NT2/D1 (cell line): ENCODE results near the gene RNFT2.

Experiments
- DNase-seq: peaks from one replicate; pipeline ENCODE4 v3.0.0-alpha.2; 2011; ENCODE audit warnings: low read depth, low spot score
- H3K27me3 ChIP-seq: 2 replicates; pipeline ENCODE4 v1.6.0; 2011; ENCODE audit warnings: mild to moderate bottlenecking; ENCODE audit not compliant: insufficient read length, insufficient read depth
- H3K36me3 ChIP-seq: 2 replicates; pipeline ENCODE4 v1.6.1; 2011; ENCODE audit warnings: mild to moderate bottlenecking, low read length, mixed read lengths; ENCODE audit not compliant: insufficient read depth, insufficient read length
- H3K4me1 ChIP-seq: 2 replicates; pipeline ENCODE4 v1.5.1; 2011; ENCODE audit not compliant: insufficient read depth, insufficient read length
- H3K4me3 ChIP-seq: 2 replicates; pipeline ENCODE4 v1.5.1; 2011; ENCODE audit warnings: low read depth; ENCODE audit not compliant: insufficient read length
- H3K9ac ChIP-seq: 2 replicates; pipeline ENCODE4 v1.6.0; 2011; ENCODE audit warnings: low read depth; ENCODE audit not compliant: insufficient read length
- H3K9me3 ChIP-seq: 2 replicates; pipeline ENCODE4 v1.5.1; 2011; ENCODE audit warnings: mild to moderate bottlenecking, low read length; ENCODE audit not compliant: insufficient read depth
- SUZ12 ChIP-seq: IDR thresholded peaks from 2 replicates; pipeline ENCODE4 v1.6.1; 2011; ENCODE audit not compliant: insufficient read length, insufficient read depth; ENCODE audit errors: extremely low read depth
- YY1 ChIP-seq: IDR thresholded peaks from 2 replicates; pipeline ENCODE4 v1.6.1; 2011; ENCODE audit not compliant: insufficient read length, insufficient read depth
- ZNF274 ChIP-seq: IDR thresholded peaks from 2 replicates; pipeline ENCODE4 v1.6.1; 2011; ENCODE audit warnings: mild to moderate bottlenecking, low read depth, low read length

RNFT2 gene

DNA sequence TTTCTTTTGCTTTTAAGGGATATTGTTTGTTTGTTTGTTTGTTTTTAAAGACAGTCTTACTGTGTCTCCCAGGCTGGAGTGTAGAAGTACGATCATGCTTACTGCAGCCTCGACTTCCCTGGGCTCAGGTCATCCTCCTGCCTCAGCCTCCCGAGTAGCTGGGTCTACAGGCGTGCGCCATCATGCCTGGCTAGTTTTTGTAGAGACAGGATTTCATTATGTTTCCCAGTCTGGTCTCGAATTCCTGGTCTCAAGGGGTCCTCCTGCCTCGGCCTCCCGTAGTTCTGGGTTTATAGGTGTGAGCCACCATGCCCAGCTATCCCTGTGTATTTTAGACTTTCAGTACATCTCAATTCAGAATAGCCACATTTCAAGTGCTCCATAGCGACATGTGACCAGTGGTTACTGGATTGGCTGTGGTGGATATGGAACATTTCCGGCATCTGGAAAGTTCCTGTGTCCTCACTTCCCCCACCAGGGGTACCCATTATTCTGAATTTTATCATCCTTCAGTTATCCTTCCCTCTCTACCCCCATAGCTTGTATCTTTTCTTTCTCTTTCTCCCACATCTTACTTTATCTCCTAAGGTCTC lies 82.0 kb downstream of the RNFT2 start:
- TF ChIP-seq SUZ12 (no peak), ZNF274 (no peak)
- Histone ChIP-seq H3K4me3 (no peak overlapping the region), H3K27me3 (no peaks in the 10 kb centered on the region), H3K9ac (no peak overlapping the region), H3K4me1 (peaks cover 15% of the 10 kb centered on the region), H3K36me3 (no peaks in the 10 kb centered on the region), H3K9me3 (no peaks in the 10 kb centered on the region)
- no peak for DNase-seq

DNA sequence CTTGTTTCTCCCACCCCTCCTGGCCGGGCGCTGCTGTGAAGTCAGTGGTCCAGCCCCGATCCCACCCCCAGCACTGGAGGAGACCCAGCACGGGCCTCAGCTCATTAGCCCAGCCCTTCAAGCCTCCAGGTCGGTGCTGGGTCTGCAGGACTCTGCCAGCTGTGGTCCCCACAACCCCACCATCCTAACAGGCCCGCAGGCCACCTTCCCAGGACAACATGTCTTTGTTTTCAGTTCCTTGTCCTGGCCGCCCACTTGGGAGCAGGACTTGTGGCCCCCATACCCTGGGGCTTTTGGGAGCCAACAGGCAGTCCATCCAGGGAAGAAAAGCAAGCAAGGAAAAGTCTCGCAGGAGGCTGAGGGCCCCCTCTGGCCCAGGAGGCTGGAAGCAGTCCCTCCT lies 83.2 kb downstream of the RNFT2 start:
- H3K9ac ChIP-seq = peak overlapping the region; percentile 37
- peaks cover 15% of the 10 kb centered on the region for H3K4me1 ChIP-seq
- H3K36me3 ChIP-seq = no peaks in the 10 kb centered on the region
- TF ChIP-seq YY1 = no peak
- TF ChIP-seq ZNF274 = no peak
- TF ChIP-seq SUZ12 = no peak
- no peak overlapping the region for H3K4me3 ChIP-seq
- H3K9me3 ChIP-seq = no peaks in the 10 kb centered on the region
- no peak for DNase-seq
- H3K27me3 ChIP-seq = no peaks in the 10 kb centered on the region

DNA sequence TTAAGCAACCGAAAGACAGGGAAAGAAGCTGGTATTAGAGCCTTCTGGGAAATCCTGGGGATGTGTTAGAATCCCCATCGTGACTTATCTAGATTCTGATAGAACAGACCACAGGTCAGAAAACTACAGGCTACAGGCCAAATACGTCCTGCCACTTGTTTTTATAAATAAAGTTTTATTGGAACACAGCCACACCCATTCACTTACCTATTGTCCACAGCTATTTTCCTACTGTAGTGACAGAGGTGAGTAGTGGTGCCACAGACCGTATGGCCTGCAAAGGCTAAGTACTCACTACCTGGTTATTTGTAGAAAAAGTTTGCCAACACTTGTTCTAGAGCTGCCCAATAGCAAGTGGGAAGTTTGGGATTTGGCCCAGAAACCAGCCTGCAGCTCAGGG lies 89.3 kb downstream of the RNFT2 start:
- Histone ChIP-seq H3K9ac (no peak overlapping the region), H3K4me1 (no peaks in the 10 kb centered on the region), H3K4me3 (no peak overlapping the region), H3K36me3 (no peaks in the 10 kb centered on the region), H3K9me3 (no peaks in the 10 kb centered on the region), H3K27me3 (no peaks in the 10 kb centered on the region)
- DNase-seq = no peak
- TF ChIP-seq ZNF274 (no peak), SUZ12 (no peak), YY1 (no peak)

DNA sequence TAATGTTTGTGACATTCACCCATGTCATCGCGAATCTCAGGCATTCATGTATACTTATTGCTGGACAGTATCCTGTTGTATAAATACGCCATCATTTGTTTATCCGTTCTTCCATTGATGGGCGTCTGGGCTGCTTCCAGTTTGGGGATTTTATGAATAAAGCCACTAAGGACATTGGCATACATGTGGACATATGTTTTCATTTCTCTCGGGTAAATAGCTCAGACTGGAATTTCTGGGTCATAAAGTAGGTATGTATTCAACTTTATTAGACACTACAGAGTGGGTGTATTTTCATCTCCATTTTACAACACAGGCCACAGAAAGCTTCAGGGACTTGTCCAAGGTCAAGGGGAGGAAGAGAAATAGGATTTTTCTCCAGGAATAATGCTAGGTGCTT lies 94.2 kb downstream of the RNFT2 start:
- DNase-seq = no peak
- H3K36me3 ChIP-seq = no peaks in the 10 kb centered on the region
- H3K4me1 ChIP-seq = no peaks in the 10 kb centered on the region
- TF ChIP-seq SUZ12 (no peak), YY1 (no peak), ZNF274 (no peak)
- H3K4me3 ChIP-seq = no peak overlapping the region
- no peaks in the 10 kb centered on the region for H3K27me3 ChIP-seq
- no peaks in the 10 kb centered on the region for H3K9me3 ChIP-seq
- no peak overlapping the region for H3K9ac ChIP-seq

DNA sequence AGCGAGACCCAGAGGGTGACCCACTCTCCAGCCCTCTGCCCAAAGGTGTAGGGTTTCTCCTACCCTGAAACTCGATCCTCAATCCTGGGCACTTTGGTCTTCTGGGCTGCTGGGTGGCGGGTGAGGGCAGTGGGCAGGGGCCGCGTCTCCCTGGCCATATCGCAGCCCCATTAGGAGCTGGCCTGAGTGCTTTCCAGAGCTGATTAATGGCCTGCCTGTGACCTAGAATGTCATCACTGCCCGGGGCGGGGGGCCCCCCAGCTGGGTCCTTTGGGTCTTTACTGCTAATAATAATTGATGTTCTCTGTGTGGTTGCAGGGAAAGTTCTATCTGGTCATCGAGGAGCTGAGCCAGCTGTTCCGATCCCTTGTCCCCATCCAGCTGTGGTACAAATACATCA lies 95.4 kb downstream of the RNFT2 start:
- H3K9me3 ChIP-seq = no peaks in the 10 kb centered on the region
- no peak for TF ChIP-seq ZNF274
- no peak for TF ChIP-seq YY1
- no peak for TF ChIP-seq SUZ12
- no peak overlapping the region for H3K9ac ChIP-seq
- no peaks in the 10 kb centered on the region for H3K27me3 ChIP-seq
- no peak for DNase-seq
- H3K4me1 ChIP-seq = no peaks in the 10 kb centered on the region
- no peak overlapping the region for H3K4me3 ChIP-seq
- H3K36me3 ChIP-seq = no peaks in the 10 kb centered on the region

DNA sequence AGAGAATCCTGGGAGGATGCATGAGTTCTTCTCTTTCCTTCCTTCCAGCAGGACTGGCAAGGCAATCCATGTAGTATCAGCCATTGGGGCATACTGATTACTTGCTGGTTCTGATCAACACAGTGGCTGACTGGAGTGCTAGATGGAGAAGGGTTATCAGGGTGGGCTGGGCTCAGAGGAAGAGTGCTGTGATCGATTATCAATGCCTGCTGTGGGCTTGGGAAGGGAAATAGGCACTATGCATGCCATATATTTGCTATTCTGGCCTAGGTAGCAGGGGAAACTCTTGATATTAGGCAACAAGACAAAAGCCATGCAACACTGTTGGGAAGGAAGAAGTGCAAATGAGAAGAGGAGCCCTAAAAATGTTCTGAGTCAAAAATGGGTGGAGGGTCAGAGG lies 97.4 kb downstream of the RNFT2 start:
- no peak for DNase-seq

DNA sequence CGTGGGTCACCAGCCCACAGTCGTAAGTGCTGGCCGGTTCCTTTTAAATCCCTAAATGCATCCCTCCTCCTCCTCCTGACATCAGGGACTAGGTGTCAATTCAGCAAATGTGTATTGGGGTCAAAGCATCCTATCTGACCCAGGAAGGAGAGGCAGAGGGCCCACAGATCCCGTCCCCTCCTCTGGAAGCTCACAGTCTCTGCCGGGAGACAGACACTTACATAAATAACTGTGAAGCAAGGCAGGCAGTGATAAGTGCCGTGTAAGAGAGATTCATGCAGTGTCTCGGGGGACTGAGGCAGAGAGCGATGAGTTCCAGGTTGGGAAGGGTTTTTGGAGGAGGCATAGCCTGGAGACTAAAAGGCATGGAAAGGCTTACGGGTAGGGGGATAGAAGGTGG lies 99.0 kb downstream of the RNFT2 start:
- Histone ChIP-seq H3K9me3 (no peaks in the 10 kb centered on the region), H3K9ac (no peak overlapping the region)
- DNase-seq = no peak

More for the DNA sequence above, 97.4 kb downstream of the RNFT2 start:
- Histone ChIP-seq H3K27me3 (no peaks in the 10 kb centered on the region), H3K9me3 (no peaks in the 10 kb centered on the region), H3K4me1 (no peaks in the 10 kb centered on the region), H3K4me3 (no peak overlapping the region), H3K36me3 (no peaks in the 10 kb centered on the region), H3K9ac (no peak overlapping the region)
- no peak for TF ChIP-seq YY1
- TF ChIP-seq ZNF274 = no peak
- TF ChIP-seq SUZ12 = no peak

More for the DNA sequence above, 99.0 kb downstream of the RNFT2 start:
- TF ChIP-seq SUZ12 (no peak), YY1 (no peak), ZNF274 (no peak)
- no peaks in the 10 kb centered on the region for H3K27me3 ChIP-seq
- H3K4me1 ChIP-seq = no peaks in the 10 kb centered on the region
- H3K36me3 ChIP-seq = no peaks in the 10 kb centered on the region
- no peak overlapping the region for H3K4me3 ChIP-seq
